Nephron progenitor cell (in vitro differentiated cells): ENCODE data around the gene CDK15.
"Not testable (repeated sequence)": the region's sequence is repeated elsewhere in the genome, so short reads cannot be mapped to it uniquely, and the experiment has no call there.

Experiments
- DNase-seq: peaks from one replicate; pipeline ENCODE4 v3.0.0; 2021
- H3K27ac Mint-ChIP-seq: 2 replicates; pipeline ENCODE4 v1.8.0; 2021; ENCODE audit warnings: mild to moderate bottlenecking, moderate library complexity, mixed read lengths
- H3K27me3 Mint-ChIP-seq: 2 replicates; pipeline ENCODE4 v1.8.0; 2021; ENCODE audit warnings: mild to moderate bottlenecking, low read depth, mixed read lengths; ENCODE audit not compliant: poor library complexity
- H3K36me3 Mint-ChIP-seq: 2 replicates; pipeline ENCODE4 v1.8.0; 2021; ENCODE audit warnings: low read depth, mixed read lengths
- H3K4me1 Mint-ChIP-seq: 2 replicates; pipeline ENCODE4 v1.8.0; 2021; ENCODE audit warnings: mixed read lengths
- H3K4me3 Mint-ChIP-seq: 2 replicates; pipeline ENCODE4 v1.8.0; 2021; ENCODE audit warnings: mild to moderate bottlenecking, moderate library complexity, mixed read lengths
- H3K9me3 Mint-ChIP-seq: 2 replicates; pipeline ENCODE4 v1.8.0; 2021; ENCODE audit warnings: mild to moderate bottlenecking, moderate library complexity, mixed read lengths
- CTCF ChIP-seq: fragments of 200-600 bp; sonication (generic); IDR thresholded peaks from 2 replicates; pipeline ENCODE4 v1.5.0; 2021; ENCODE audit warnings: antibody characterized with exemption

The CDK15 gene

GRCh38 chr2:201797175-201797840 is 9.0 kb upstream of the CDK15 start:
- Mint-ChIP-seq H3K4me1 (peaks cover 25% of the 10 kb centered on the region), H3K4me3 (no peak overlapping the region), H3K27ac (no peak overlapping the region), H3K27me3 (no peaks in the 10 kb centered on the region), H3K36me3 (peaks cover 3% of the 10 kb centered on the region), H3K9me3 (peaks cover 4% of the 10 kb centered on the region)
- DNase-seq: no peak
- no peak for TF ChIP-seq CTCF

- Mint-ChIP-seq H3K36me3 (peaks cover 6% of the 10 kb centered on the region), H3K27ac (no peak overlapping the region), H3K4me1 (peaks cover 25% of the 10 kb centered on the region), H3K27me3 (no peaks in the 10 kb centered on the region), H3K9me3 (peaks cover 12% of the 10 kb centered on the region), H3K4me3 (no peak overlapping the region)
- no peak for DNase-seq
- TF ChIP-seq CTCF: no peak
Observed at GRCh38 chr2:201798252-201798913, 8.0 kb upstream of the CDK15 start.

- H3K4me1 Mint-ChIP-seq: peaks cover 25% of the 10 kb centered on the region
- not testable (repeated sequence) for H3K4me3 Mint-ChIP-seq, H3K36me3 Mint-ChIP-seq, H3K27me3 Mint-ChIP-seq, H3K27ac Mint-ChIP-seq, DNase-seq
- H3K9me3 Mint-ChIP-seq: peaks cover 12% of the 10 kb centered on the region
- peak; percentile 36 for TF ChIP-seq CTCF
Observed at GRCh38 chr2:201798914-201799285, 7.4 kb upstream of the CDK15 start.

- Mint-ChIP-seq H3K9me3 (peaks cover 6% of the 10 kb centered on the region), H3K4me3 (peak overlapping the region; percentile 69), H3K27ac (peak overlapping the region; percentile 94), H3K27me3 (peaks cover 2% of the 10 kb centered on the region), H3K4me1 (peaks cover 59% of the 10 kb centered on the region), H3K36me3 (peaks cover 1% of the 10 kb centered on the region)
- no peak for TF ChIP-seq CTCF
- DNase-seq: peak; percentile 42
Observed at GRCh38 chr2:201807452-201807999, 1.2 kb downstream of the CDK15 start.

- Mint-ChIP-seq H3K4me3 (peak overlapping the region; percentile 69), H3K36me3 (no peaks in the 10 kb centered on the region), H3K4me1 (peaks cover 59% of the 10 kb centered on the region), H3K27me3 (peaks cover 2% of the 10 kb centered on the region), H3K9me3 (peaks cover 1% of the 10 kb centered on the region), H3K27ac (peak overlapping the region; percentile 94)
- peak; percentile 15 for DNase-seq
- no peak for TF ChIP-seq CTCF
Observed at GRCh38 chr2:201808027-201808426, 1.7 kb downstream of the CDK15 start.
